LHCN-M2 (cell line): ENCODE measurements around the gene ACSL6. TPM values are rescaled to one million over a fixed set of nuclear protein-coding genes. Genes with fewer than 3 reads are reported as not detected.
A peak's percentile ranks its signal among the peaks of the same experiment; 100 is the strongest.

Experiments used
- DNase-seq: peaks from one replicate; pipeline ENCODE4 v3.0.0-alpha.2; 2012; ENCODE audit warnings: low read depth
- total RNA-seq: library from RNA; depleted of rRNA; stranded (reverse); fragments of >200 nt; gene quantifications from 2 replicates; pipeline ENCODE4 v1.2.3, GENCODE V29; 2014

Gene ACSL6
- total RNA-seq, 1 experiment from 2014 or later = not detected

DNA sequence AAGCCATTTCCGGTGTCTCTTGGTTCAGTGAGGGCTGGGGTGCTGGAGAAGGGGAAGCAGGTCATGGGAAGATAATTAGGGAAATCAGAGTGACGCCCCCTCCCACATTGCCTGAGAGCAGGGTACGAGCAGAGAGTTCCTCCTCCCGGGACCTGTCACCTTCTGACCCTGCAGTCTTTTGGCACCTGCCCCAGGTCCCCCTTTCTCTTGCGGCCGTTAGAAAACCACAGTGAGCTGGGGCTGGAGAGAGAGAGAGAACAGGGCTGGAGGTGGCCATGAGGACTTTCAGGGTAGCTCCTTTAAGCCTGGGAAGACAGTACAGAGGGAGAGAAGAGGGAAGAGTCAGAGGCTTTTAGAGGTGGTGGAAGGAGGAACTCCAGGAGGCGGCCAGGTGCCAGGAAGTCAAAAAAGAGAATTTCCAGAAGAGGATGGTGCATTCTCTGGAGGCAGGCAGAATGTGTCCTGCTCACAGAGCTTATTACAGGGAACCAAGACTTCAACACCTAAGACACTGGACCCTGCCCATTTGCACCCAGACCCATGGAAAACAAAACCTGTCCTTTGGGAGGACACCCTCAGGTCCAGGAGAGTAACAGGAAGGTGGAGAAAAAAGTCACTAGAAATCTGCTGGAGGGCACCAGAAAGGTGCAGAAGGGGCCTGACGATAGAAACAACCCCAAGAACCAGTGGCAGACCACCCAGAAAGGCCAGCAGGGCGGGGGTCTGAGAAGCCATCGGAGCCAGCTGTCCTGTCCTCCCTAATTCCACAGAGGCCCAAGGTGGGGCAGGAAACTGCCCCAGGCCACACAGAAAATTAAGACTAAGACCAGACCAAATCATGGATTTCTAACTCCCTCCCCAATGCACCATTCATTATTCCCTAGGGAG lies 6.5 kb upstream of the ACSL6 start:
- no peak for DNase-seq

DNA sequence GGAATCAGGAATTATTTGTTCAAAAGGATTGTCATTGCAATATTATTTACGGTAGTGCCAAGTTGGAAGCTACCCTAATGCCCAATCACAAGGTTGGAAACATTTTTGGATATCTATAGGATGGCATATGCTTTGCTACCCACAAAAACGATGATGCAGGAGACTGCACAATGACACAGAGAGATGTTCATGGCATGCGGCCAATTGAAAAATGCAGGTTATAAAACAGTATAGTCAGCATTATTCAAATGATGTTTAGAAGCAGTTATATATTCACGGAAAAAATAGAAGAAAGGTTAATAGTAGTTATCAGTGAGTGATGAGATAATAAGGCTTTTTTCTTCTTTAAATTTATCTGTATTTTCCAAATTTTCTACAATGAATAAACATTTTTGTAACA lies 5.9 kb upstream of the ACSL6 start:
- no peak for DNase-seq

DNA sequence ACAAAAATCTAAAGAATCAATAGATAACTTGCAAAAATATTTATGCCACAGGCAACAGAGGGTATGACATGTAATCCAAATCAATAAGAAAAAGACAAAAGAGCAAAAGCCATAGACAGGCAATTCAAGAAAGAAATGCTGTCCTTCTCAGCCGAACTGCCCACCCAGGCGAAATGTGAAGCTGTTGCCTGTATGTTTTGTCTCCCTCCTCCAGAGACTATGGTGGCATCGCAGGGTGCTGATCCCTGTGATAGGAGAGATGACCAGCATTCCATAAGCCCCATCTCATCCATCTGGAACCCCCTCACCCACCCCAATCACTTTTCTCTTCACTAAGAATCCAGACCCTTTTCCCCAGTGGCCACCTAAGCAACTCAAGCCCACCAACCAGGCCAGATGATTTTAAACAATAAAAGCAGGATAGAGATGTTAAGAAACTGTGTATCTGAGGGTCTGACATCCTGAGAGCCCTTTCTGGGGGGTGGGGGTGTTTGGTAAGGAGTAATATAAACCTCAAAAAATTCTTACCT lies 5.3 kb upstream of the ACSL6 start:
- no peak for DNase-seq

DNA sequence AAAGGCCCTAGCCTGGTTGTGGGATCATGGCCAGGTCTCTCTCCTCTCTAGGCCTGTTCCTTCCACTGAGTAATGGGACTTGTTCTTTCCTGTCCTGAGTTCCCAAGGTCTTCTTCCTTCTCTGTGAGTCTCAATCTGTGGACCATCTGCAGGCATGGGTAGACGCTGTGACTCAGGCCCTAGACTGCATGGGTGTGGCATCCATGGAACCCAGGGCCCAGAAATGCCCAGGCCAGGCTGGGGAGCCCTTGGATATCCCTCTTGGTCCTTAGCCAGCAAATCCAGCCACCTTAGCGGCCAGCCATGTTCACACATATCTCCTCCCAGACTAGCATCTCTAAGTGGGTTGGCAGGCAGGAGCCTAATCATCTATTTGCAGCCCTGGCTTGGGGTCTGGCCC lies 2.3 kb upstream of the ACSL6 start:
- DNase-seq = no peak

- no peak for DNase-seq
These were observed 1.7 kb upstream of the ACSL6 start for GRCh38 chr5:132013006-132013689.

GRCh38 chr5:132012371-132013005 lies 1.0 kb upstream of the ACSL6 start:
- DNase-seq = peak; percentile 51

DNA sequence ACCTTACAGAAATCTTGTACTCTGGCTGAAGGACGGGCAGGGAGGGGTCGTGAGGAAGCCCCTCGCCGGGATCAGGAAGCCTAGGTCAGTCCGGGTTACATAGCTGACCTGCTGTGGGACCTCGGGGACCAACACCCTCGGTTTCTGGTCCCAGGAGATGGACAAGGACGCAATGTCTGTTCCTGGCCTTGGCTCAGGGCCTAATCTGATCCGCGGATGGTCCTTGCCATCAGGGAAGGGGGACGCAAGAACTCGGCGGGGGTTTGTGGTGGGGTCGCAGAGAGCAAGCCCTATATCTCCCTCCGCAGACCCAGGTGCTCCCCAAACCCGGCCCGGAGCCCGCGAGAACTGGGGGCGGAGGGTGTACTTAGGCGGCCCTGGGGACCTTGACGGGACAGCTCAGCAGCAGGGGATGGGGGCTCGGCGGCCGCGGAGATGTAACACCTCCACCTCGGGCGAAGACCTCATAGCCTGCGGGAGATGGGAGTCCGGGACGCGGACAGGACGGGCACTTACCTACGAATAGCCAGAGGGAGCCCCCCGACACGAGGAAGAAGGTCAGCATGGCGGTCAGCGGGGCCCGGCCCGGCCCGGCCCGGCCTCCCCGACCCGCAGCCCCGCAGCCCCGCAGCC lies 353 bp downstream of the ACSL6 start:
- DNase-seq = no peak

GRCh38 chr5:132010645-132010988 lies 841 bp downstream of the ACSL6 start:
- DNase-seq = no peak

DNA sequence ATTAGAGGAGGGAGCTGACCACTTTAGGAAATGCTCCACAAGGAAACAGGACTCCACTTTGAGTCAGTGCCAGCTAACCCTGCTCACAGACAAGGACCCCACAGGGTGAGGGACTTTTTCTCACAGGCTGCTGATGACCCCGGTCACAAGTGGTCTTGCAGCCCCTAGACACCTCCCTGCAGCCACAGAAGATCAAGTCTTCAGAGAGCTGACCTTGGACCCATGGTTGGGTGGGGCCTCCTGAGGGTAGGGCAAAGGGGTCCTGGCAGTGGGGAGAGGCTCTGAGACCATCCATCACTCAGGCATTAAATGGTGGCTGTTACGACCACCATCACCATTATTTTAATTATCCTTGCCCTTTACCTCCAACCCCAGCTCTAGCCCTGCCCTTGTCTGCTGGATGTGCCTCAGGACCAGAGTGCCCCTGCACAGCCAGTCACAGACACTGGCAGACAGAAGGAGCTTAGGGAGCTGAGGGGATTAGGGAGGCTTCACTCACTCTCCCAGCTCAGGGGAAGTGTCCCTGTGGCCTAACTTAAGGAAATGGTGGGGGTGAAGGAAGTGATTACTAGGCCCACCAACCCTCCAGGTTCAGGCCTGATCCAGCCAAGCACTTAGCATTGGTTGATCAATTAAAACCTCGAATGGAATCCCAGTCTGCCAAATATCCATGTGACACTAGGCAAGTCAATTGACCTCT lies 1.6 kb downstream of the ACSL6 start:
- no peak for DNase-seq

GRCh38 chr5:132008961-132009680 lies 2.3 kb downstream of the ACSL6 start:
- DNase-seq = no peak

DNA sequence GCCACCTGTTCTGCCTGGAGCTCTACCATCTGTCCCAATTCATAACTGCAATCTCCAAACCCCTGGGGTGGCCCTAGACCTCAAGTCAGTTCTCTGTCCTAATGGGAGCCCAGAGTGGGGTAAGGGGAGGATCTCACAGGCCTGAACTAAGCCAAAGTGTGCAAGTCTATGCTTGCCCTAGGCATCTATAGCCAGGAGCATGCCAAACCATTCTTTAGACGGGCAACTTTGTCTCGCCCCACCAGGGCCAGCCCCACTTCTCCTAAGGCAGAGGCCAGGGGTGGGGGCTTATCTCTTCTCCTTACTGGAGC lies 3.3 kb downstream of the ACSL6 start:
- no peak for DNase-seq

GRCh38 chr5:132007399-132008162 lies 3.9 kb downstream of the ACSL6 start:
- DNase-seq = peak; percentile 75

DNA sequence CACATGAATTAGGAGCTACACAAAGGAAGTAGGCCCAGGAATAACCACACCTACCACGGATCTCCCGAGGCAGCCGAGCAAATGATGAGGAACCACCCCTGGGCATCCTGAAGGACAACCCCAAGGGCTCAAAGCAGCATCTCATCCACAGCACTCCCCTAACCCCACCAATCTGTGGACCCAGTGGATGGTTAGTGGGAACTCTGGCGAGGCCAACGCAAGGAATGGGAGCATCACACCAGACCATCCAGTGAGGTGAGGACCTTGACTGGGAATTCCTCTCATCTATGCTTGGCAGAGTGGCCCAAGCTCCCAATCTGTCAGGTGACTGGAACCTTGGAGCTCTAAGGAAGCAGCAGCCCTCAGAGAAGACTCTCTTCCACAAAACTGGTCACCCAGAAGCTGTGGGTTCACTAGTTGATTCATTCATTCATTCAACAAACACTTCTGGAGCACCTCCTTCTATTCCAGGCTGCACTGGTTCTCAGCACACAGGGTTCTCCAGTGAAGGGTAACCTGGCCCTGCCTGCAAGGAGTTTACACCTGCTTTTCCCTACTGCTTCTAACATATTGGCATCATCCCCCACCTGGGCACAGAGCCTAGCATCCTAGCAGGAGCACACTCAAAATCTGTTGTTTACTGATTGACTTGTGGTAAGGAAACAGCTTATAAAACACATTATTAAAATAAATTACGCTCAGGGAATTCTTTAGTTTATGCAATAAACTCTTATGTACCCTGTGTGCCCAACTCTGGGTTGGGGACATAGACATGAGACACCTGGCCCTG lies 4.9 kb downstream of the ACSL6 start:
- DNase-seq = no peak

DNA sequence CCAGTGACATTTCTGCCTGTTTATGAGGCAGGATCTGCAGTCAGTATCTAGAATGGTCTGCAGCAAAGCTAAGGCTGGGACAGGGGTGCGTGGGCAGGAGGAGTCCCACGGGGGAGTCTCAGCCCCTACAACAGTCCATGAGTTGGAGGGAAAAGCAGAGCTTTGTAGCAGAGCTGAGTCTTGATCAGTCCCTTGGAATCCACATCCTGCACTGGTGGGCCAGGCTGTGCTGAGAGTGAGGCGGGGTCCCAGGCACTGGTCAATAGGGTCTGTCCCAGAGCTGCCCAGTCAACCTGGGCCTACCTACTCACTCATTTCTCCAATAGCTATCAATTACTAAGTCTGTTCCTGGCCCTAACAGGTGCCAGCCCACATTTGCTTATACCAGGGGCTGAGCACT lies 5.9 kb downstream of the ACSL6 start:
- DNase-seq = no peak

GRCh38 chr5:132003982-132004381 lies 7.5 kb downstream of the ACSL6 start:
- no peak for DNase-seq

- DNase-seq = peak; percentile 39
These were observed 8.2 kb downstream of the ACSL6 start for GRCh38 chr5:132003170-132003744.

GRCh38 chr5:132002757-132003156 lies 8.7 kb downstream of the ACSL6 start:
- DNase-seq = no peak

- peak; percentile 26 for DNase-seq
These were observed 9.6 kb downstream of the ACSL6 start for GRCh38 chr5:132001647-132002561.
